ENCODE data around the gene FAM114A1.
"Not testable (repeated sequence)": the region's sequence is repeated elsewhere in the genome, so short reads cannot be mapped to it uniquely, and the experiment has no call there.

Gene FAM114A1

GRCh38 chr4:38935391-38936073 lies 67.9 kb downstream of the FAM114A1 start:
- H3K27me3 ChIP-seq (replicated peaks; ENCODE audit: control insufficient read depth, insufficient read depth, low read length): no peaks in the 10 kb centered on the region
- H3K4me3 ChIP-seq (replicated peaks; ENCODE audit: low read depth, low read length): no peak overlapping the region
- H3K36me3 ChIP-seq (ENCODE audit: control insufficient read depth, insufficient read depth, low read length): no peaks in the 10 kb centered on the region
- DNase-seq (ENCODE audit: extremely low read depth, insufficient read length): no peak
- no peak for TF ChIP-seq CTCF (IDR thresholded peaks at IDR 0.05; ENCODE audit: insufficient read depth, low read length, poor library complexity, severe bottlenecking)

- H3K36me3 ChIP-seq (ENCODE audit: control insufficient read depth, insufficient read depth, low read length): no peaks in the 10 kb centered on the region
- no peaks in the 10 kb centered on the region for H3K27me3 ChIP-seq (replicated peaks; ENCODE audit: control insufficient read depth, insufficient read depth, low read length)
- TF ChIP-seq CTCF (IDR thresholded peaks at IDR 0.05; ENCODE audit: insufficient read depth, low read length, poor library complexity, severe bottlenecking): no peak
- H3K4me3 ChIP-seq (replicated peaks; ENCODE audit: low read depth, low read length): no peak overlapping the region
- peak; percentile 68 for DNase-seq (ENCODE audit: extremely low read depth, insufficient read length)
These were observed 71.6 kb downstream of the FAM114A1 start for GRCh38 chr4:38939165-38939564.

GRCh38 chr4:38940476-38940875 lies 72.9 kb downstream of the FAM114A1 start:
- Histone ChIP-seq H3K36me3 (ENCODE audit: control insufficient read depth, insufficient read depth, low read length) (no peaks in the 10 kb centered on the region), H3K4me3 (replicated peaks; ENCODE audit: low read depth, low read length) (no peak overlapping the region), H3K27me3 (replicated peaks; ENCODE audit: control insufficient read depth, insufficient read depth, low read length) (no peaks in the 10 kb centered on the region)
- DNase-seq (ENCODE audit: extremely low read depth, insufficient read length): no peak
- no peak for TF ChIP-seq CTCF (IDR thresholded peaks at IDR 0.05; ENCODE audit: insufficient read depth, low read length, poor library complexity, severe bottlenecking)

- H3K27me3 ChIP-seq (replicated peaks; ENCODE audit: control insufficient read depth, insufficient read depth, low read length); H3K4me3 ChIP-seq (replicated peaks; ENCODE audit: low read depth, low read length); DNase-seq (ENCODE audit: extremely low read depth, insufficient read length); H3K36me3 ChIP-seq (ENCODE audit: control insufficient read depth, insufficient read depth, low read length): not testable (repeated sequence)
These were observed 74.3 kb downstream of the FAM114A1 start for GRCh38 chr4:38941906-38942305.

- no peak for DNase-seq (ENCODE audit: extremely low read depth, insufficient read length)
- no peaks in the 10 kb centered on the region for H3K36me3 ChIP-seq (ENCODE audit: control insufficient read depth, insufficient read depth, low read length)
- no peaks in the 10 kb centered on the region for H3K27me3 ChIP-seq (replicated peaks; ENCODE audit: control insufficient read depth, insufficient read depth, low read length)
- H3K4me3 ChIP-seq (replicated peaks; ENCODE audit: low read depth, low read length): no peak overlapping the region
- no peak for TF ChIP-seq CTCF (IDR thresholded peaks at IDR 0.05; ENCODE audit: insufficient read depth, low read length, poor library complexity, severe bottlenecking)
These were observed 75.7 kb downstream of the FAM114A1 start for GRCh38 chr4:38943343-38943742.

GRCh38 chr4:38944440-38944839 lies 76.8 kb downstream of the FAM114A1 start:
- Histone ChIP-seq H3K4me3 (replicated peaks; ENCODE audit: low read depth, low read length) (no peak overlapping the region), H3K27me3 (replicated peaks; ENCODE audit: control insufficient read depth, insufficient read depth, low read length) (no peaks in the 10 kb centered on the region), H3K36me3 (ENCODE audit: control insufficient read depth, insufficient read depth, low read length) (no peaks in the 10 kb centered on the region)
- DNase-seq (ENCODE audit: extremely low read depth, insufficient read length): no peak
- no peak for TF ChIP-seq CTCF (IDR thresholded peaks at IDR 0.05; ENCODE audit: insufficient read depth, low read length, poor library complexity, severe bottlenecking)

Measured in GM06990 (cell line).